Subcutaneous abdominal adipose tissue (tissue), 5 donors: Measurements from ENCODE around the gene RASGRP2.

ENCODE experiments used
- H3K27ac ChIP-seq: one replicate; pipeline ENCODE4 v1.7.0; 2013; ENCODE audit warnings: low read depth, mild to moderate bottlenecking, inconsistent platforms, low read length, moderate library complexity
- H3K27me3 ChIP-seq, 5 donors: one replicate each; pipeline ENCODE4 v1.7.0; 2013; ENCODE audit warnings: low read length in 5 of 5, inconsistent platforms in 1 of 5; ENCODE audit not compliant: control insufficient read depth in 5 of 5, insufficient read depth in 4 of 5
- H3K36me3 ChIP-seq, 5 donors: one replicate each; pipeline ENCODE4 v1.7.0; 2013; ENCODE audit warnings: low read length in 5 of 5; ENCODE audit not compliant: control insufficient read depth in 5 of 5, insufficient read depth in 5 of 5
- H3K4me1 ChIP-seq, 5 donors: one replicate each; pipeline ENCODE4 v1.7.0; 2013; ENCODE audit warnings: low read length in 5 of 5, mild to moderate bottlenecking in 3 of 5, moderate library complexity in 1 of 5; ENCODE audit not compliant: control insufficient read depth in 5 of 5, insufficient read depth in 5 of 5
- H3K4me3 ChIP-seq, 5 donors: one replicate each; pipeline ENCODE4 v1.7.0; 2013; ENCODE audit warnings: low read length in 5 of 5, low read depth in 1 of 5
- H3K9ac ChIP-seq, 5 donors: one replicate each; pipeline ENCODE4 v1.7.0; 2013; ENCODE audit warnings: low read length in 5 of 5, mild to moderate bottlenecking in 4 of 5, moderate library complexity in 3 of 5
- H3K9me3 ChIP-seq, 5 donors: one replicate each; pipeline ENCODE4 v1.7.0; 2013; ENCODE audit warnings: low read length in 5 of 5; ENCODE audit not compliant: control insufficient read depth in 5 of 5
- donor health status: healthy.
- donor health status: healthy.
- donor health status: healthy.
- donor health status: healthy.
- donor health status: healthy.

RASGRP2 gene

DNA sequence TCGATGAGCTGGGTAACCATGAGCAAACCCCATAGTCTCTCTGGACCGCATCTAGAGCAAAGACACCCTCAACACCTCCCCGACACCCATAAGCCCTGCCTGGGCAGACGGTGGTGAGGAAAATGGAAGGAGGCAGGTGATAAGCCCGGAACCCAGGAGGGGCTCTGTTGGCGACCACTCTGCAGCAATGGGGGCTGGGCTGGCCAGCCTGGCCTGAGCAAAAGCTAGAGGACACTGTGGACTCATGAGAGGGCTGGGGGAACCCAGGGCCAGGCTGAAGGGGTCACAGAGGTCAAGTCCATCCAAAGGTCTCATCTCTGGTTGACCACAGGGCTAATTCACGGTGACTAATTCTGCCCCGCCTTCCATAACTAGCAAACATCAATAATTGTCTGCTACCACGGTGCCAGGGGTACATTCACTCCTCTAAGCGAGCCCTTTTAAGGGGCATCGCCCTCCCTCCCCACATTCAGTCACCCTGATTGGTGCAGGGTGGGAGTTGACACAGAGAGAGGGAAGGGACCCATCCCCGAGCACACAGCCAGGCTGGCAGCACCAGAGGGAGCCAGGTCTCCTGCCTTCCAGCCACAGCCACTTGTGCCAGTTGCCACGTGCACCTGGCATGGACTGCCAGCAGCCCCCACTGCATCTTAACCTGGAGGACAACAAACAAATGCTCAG lies 11.9 kb upstream of the RASGRP2 start:
- Histone ChIP-seq H3K9ac (no peak overlapping the region), H3K4me1 (peaks cover 6 to 23% (median 21%) of the 10 kb centered on the region in 5 donors), H3K9me3 (no peaks in the 10 kb centered on the region), H3K4me3 (no peak overlapping the region), H3K27me3 (no peaks in the 10 kb centered on the region), H3K27ac (no peak overlapping the region), H3K36me3 (peaks cover 0 to 21% (median 10%) of the 10 kb centered on the region in 5 donors)

DNA sequence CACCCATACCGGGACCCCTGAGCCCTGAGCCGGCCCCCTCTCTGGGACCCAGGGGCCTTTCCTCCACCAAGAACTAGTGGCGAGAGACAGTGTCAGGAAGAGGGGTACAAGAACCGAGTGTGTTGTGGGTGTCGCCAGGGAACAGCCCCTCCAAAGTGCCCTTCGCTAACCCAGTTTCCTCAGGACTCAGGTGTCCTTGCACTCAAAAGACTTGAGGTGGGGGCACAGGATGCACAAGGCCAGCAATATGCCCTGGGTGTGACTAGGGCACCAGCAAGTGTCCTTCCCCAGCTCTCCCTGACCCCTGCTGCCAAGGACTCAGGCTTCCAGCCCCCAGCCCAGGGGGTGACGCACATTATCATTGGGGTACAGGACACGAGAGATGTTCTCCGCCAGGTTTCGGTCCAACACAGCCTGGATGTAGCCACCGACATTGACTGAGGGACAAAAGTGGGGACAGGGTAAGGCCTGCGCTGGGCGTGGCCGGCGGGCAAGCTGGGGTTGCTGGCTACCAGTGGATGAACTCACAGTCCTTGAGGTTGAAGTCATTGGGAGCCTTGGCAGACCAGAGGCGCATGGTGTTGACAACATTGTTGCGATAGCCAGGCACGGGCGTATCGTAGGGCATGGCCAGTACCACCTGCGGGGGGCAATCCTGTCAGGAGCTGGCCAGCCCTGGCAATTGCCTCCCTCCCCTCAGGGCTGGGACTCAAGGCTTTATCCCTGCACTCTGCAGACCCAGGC lies 11.1 kb upstream of the RASGRP2 start:
- H3K9ac ChIP-seq, result no peak overlapping the region
- H3K4me1 ChIP-seq, result peaks cover 2 to 16% (median 13%) of the 10 kb centered on the region in 5 donors
- no peak overlapping the region for H3K27ac ChIP-seq
- no peak overlapping the region for H3K4me3 ChIP-seq
- no peaks in the 10 kb centered on the region for H3K9me3 ChIP-seq
- H3K36me3 ChIP-seq, result peaks cover 0 to 26% (median 14%) of the 10 kb centered on the region in 5 donors
- H3K27me3 ChIP-seq, result no peaks in the 10 kb centered on the region

DNA sequence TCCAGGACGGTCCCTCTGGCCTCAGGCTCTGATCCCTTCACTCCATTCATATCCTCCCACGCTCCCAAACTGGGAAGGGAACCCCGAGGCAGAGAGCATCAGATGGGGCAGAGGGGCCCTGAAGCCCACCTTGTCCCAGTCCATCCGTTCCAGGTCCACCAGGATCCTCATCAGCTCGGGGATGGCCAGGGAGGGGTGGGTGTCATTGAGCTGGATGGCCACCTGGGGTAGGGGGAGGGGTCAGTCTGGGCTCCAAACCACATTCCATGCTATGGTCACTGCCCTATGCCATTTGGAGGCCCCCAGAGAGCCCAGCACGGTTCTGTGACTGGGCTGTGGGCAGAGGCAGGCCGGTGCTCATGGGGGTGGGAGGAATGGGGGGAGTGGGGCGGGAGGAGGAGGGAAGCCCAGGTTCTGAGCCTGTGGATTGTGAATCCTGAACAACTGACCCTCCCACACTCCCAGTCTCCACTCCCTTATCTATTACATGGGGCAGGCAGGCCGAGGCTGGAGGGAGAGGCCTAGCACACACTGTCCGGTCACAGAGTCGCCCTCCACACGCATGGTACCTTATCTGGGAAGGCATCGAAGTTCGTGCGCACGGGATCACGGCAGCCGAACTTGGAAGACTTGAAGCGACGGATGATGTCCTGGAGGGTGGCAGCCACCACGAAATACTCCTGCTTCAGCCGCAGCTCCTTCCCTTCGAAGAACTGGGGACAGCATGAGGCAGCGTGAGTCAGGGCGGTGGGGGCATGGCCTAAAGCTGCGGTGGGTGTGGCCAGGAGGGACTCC lies 10.4 kb upstream of the RASGRP2 start:
- H3K36me3 ChIP-seq, result peaks cover 0 to 26% (median 14%) of the 10 kb centered on the region in 5 donors
- no peaks in the 10 kb centered on the region for H3K27me3 ChIP-seq
- peaks cover 0 to 8% (median 6%) of the 10 kb centered on the region in 5 donors for H3K4me1 ChIP-seq
- H3K27ac ChIP-seq, result no peak overlapping the region
- H3K9me3 ChIP-seq, result no peaks in the 10 kb centered on the region
- H3K9ac ChIP-seq, result no peak overlapping the region
- H3K4me3 ChIP-seq, result no peak overlapping the region

DNA sequence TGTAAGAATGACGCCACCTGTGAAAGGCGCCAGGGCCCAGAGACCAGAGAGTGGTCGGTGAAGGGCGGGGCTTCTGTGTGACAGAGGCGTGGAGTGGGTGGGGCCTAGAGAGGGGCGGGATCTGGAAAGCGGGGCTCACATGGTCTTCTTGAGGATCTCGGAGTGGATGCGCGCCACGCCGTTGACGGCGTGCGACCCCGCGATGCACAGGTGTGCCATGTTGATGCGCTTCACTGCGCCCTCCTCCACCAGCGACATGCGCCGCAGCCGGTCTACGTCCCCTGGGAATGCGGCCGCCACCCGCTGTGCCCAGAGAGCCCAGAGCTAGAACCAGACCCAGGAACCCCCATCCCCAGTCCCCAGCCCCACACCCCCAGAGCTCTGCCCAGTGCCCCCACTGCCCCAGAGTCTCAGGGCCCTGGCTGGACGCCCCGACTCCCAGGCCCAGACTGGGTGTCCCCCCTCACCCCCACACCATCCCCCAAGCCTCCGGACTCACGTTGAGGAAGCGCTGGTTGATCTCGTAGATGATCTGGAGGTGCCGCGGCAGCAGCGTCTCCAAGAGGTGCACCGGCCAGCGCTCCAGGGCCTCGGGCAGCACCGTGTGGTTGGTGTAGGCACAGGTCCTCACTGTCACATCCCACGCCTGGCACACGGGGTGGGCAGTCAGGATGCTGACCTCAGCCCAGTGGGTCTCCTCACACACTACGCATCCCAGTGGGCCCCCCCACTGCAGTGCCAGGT lies 9.6 kb upstream of the RASGRP2 start:
- no peaks in the 10 kb centered on the region for H3K27me3 ChIP-seq
- H3K4me1 ChIP-seq, result peaks cover 0 to under 1% (median 0%) of the 10 kb centered on the region in 5 donors
- H3K27ac ChIP-seq, result no peak overlapping the region
- no peak overlapping the region for H3K9ac ChIP-seq
- H3K36me3 ChIP-seq, result peaks cover 0 to 26% (median 14%) of the 10 kb centered on the region in 5 donors
- no peaks in the 10 kb centered on the region for H3K9me3 ChIP-seq
- no peak overlapping the region for H3K4me3 ChIP-seq

DNA sequence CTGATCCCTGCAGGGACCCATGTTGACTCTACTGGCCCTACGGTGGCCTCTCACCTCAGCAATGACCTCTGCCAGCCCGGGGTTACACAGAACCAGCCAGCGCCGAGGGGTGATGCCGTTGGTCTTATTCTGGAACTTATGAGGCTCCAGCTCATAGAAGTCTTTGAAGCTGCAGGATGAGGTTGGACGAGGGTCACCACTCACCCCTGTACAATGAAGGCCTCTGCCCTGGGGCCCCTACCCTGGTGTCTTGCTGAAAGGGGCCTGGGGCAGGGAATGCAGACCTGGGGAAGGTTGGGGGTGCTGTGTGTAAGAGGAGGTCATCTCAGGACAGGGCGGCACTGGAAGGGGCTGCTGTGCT lies 9.1 kb upstream of the RASGRP2 start:
- no peak overlapping the region for H3K9ac ChIP-seq
- H3K4me3 ChIP-seq, result no peak overlapping the region
- no peaks in the 10 kb centered on the region for H3K9me3 ChIP-seq
- H3K27me3 ChIP-seq, result no peaks in the 10 kb centered on the region
- H3K27ac ChIP-seq, result no peak overlapping the region
- H3K4me1 ChIP-seq, result peaks cover 0 to 2% (median 0%) of the 10 kb centered on the region in 5 donors
- H3K36me3 ChIP-seq, result peaks cover 0 to 26% (median 14%) of the 10 kb centered on the region in 5 donors

DNA sequence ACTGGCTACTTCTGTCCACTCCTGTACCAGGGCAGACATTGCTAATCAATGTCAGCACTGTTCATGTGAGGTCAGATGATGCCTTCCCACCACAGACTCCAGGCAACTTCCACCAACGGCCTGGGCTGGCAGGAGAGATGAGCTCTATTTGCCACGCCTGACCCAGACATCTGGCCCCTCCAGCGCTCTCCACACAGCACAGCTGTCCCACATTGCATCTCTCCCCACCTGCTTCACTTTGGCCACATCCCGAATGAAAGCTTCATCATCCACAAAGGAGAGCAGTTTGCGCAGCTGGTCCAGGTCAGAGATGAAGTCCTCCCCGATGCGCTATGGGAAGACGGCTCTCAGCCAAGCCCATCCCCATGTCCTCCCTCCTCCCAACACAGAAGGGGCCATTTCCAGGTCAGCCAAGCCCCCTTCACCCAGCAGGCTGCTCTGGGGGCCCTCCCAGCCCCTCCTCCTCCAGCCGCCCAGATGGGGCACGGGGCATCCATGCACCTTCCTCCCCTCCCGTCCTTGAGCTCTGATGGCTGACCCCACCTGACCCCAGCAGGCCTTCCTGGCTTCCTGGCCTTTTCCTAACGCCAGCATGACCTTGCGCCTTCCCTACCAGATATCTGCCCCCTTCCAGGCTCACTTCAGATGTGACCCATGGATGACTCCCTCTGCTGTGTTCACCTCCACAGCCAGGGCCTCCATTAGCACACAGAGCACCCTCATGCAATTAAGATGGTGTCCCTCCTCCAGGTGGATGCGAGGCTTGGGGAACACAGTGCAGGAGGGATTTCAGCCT lies 8.4 kb upstream of the RASGRP2 start:
- no peak overlapping the region for H3K9ac ChIP-seq
- no peak overlapping the region for H3K4me3 ChIP-seq
- peaks cover 0 to 26% (median 14%) of the 10 kb centered on the region in 5 donors for H3K36me3 ChIP-seq

DNA sequence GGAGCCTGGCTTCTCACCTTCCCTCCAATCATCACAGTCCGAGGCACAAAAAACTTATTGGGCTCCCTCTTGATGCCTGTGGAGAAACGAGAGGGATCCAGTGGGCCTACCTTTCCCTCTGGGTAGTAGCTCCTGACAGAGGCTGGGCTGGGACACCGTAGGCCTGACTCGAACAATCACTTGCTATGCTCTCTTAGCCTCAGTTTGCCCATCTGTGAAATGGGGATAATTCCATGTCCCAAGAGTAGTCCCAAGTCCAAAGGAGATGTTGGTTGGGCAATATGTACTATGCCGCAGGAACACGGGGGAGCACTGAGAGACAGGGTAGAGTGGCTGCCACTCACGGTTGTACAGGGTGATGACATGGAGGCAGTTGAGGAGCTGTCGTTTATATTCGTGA lies 7.6 kb upstream of the RASGRP2 start:
- Histone ChIP-seq H3K27ac (no peak overlapping the region), H3K36me3 (peaks cover 0 to 26% (median 14%) of the 10 kb centered on the region in 5 donors), H3K27me3 (no peaks in the 10 kb centered on the region), H3K9ac (no peak overlapping the region), H3K4me1 (peaks cover 0 to 3% (median 1%) of the 10 kb centered on the region in 5 donors), H3K9me3 (no peaks in the 10 kb centered on the region), H3K4me3 (no peak overlapping the region)

More for the DNA sequence above, 8.4 kb upstream of the RASGRP2 start:
- Histone ChIP-seq H3K27ac (no peak overlapping the region), H3K4me1 (peaks cover 0 to 2% (median 0%) of the 10 kb centered on the region in 5 donors), H3K27me3 (no peaks in the 10 kb centered on the region), H3K9me3 (no peaks in the 10 kb centered on the region)

DNA sequence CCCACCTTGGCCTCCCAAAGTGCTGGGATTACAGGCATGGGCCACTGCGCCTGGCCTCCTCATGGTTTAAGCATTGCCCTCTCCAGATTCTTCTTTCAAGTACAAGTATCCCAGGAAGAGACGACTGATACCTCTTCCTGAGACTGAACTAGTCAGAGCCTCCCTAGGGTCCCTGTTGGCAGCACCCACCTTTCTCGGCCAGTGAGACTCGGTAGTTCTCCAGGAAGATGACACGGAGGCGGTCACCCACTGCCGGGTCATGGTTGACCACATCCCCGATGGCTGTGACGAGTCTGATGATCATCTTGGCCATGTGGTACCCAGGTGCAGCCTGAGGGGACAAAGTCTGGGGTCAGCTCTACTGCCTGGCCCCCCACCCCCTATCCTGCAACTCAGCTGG lies 7.2 kb upstream of the RASGRP2 start:
- Histone ChIP-seq H3K27ac (no peak overlapping the region), H3K9me3 (no peaks in the 10 kb centered on the region), H3K27me3 (no peaks in the 10 kb centered on the region), H3K4me1 (peaks cover 0 to 7% (median 6%) of the 10 kb centered on the region in 5 donors), H3K9ac (no peak overlapping the region), H3K4me3 (no peak overlapping the region), H3K36me3 (peaks cover 0 to 26% (median 14%) of the 10 kb centered on the region in 5 donors)
